Activated CD4-positive, alpha-beta T cell treated with anti-CD3 and anti-CD28 coated beads, Interleukin-2, amount 50 U/mL, for 48 hours (primary cell): Measurements from ENCODE around the gene RAB23.

ENCODE experiments used
- DNase-seq, 2 experiments: peaks; one replicate each; pipeline ENCODE4 v3.0.0-alpha.2; 2020

RAB23 gene

DNA sequence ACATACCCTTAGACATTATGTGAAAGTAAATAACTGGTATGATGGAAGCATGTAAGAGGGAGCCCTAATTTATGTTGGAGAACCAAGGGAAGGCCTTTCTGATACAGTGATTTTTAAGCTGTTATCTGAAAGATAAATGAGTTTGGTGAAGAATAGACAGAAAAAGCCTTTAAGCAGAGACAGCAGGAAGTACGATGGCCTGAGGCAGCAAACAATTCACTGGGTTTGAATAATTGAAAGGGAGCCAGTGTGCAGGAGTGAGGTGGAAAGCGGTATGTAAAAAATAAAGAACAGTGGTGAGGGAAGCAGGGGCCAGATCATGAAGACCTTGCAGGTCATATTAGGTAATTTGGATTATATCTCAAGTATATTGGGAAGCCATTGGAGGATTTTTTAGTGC lies 4.1 kb upstream of the RAB23 start:
- DNase-seq: no peak

DNA sequence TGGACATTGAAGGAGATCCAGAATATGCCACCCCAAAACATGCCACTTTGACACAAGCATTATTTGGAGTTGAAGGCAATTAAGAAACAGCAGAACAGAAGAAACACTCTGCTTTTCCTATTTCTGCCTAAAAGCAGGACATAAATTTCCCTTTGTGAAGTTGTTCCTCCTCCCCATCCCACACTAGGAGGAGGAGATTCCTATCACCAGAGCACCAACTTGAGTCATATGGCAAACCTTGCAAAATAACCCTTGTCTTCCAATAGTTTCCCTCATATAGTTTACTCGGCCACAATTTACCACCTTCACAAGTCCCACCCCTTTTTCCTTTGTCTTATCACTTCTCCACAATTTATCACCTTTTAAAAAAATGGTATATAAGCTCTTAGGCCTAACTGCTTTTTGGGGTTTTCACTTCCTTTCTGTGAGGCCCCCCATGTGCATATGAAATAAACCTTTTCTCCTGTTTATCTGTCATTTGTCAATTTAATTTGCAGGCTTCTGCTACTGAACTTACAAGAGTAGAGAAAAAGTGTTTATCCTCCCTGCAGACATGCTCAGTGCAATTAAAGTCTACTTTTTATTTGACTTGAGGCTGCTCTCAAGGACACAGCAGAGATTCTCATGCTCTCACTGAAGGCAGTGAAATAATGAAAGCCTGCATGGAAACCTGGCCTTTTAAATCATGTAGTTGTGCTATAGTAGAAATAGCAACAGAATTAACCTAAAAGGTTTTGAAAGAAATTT lies 2.8 kb upstream of the RAB23 start:
- no peak for DNase-seq

DNA sequence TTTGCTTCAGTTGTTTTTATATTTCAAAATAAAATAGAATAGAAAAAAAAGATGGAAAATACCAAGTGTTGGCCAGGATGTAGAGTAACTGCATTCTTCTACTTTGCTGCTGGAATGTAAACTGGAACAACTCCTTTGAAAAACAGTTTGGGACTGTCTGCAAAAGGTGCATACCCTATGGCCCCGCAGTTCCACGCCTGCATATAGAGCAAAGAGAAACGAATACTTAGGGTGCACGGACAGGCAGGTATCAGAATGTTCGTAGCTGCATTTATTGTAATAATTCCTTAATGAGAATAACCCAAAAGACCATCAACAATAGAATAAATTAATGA lies 603 bp upstream of the RAB23 start:
- no peak for DNase-seq

DNA sequence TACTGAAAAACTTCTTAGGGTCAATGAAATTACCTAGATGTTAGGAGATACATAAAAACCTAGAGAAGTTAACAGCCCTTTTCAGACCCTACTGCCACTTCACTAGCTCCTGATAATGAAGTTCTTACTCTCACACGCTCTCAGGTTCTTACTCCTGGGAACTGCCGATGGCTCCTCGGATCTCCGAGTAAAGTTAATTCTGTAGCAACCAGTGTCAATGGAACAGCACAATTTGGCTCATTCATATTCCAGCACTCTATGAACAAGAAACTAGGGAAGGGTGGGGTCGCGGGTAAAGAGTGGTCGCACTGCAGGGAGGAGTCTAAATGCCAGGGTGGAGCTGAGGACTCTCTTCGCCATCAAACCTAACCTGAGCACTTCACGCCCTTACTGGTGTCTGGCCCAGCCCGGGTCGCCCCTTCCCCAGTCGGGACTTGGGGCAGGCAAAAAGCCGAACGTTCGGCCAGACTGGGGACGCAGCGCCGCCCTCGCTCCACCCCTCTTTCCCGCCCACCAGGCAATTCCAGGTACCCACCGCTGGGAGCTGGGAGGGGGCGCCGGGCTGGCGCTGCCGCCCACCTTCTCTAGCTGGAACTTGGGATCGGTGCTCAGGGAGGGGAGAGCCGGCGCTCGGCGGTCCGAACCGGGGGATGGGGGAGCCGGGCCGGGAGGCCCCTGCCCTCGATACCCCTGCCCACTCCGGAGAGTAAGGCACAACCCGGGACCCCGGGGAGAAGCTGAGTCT lies 744 bp downstream of the RAB23 start:
- peak; percentile 61 to 69 for DNase-seq

DNA sequence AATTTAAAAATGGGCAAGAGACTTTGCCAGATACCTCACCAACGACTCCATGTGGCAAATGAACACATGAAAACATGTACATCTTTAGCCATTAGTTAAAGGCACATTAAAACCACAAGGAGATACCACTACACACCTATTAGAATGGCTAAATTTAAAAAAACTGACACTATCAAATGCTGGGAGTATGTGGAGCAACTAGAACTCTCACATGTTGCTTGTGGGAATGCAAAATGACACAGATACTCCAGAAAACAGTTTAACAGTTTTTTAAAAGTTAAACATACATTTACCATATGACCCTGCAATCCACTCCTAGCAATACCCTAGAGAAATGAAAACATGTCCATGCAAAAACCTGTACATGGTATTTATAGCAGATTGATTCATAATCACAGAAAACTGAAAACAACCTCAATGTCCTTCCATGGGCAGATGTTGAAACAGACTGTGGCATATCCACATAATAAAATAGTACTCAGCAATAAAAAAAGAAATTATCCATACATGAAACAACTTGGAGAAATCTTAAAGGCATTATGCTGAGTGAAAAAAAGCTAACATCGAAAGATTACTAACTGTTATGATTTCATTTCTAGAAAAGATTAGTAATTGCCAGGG lies 1.9 kb downstream of the RAB23 start:
- DNase-seq: no peak

DNA sequence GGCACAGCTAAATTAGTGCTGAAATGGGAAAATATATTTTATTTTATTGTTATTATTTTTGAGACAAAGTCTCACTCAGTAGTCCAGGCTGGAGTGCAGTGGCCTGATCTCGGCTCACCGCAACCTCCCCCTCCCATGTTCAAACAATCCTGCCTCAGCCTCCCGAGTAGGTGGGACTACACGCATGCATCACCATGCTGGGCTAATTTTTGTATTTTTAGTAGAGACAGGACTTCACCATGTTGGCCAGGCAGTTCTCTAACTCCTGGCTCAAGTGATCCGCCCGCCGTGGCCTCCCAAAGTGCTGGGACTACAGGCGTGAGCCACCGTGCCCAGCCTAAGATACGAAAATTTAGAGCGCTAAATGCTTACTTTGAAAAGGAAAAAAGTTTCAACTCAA lies 4.8 kb downstream of the RAB23 start:
- no peak for DNase-seq

DNA sequence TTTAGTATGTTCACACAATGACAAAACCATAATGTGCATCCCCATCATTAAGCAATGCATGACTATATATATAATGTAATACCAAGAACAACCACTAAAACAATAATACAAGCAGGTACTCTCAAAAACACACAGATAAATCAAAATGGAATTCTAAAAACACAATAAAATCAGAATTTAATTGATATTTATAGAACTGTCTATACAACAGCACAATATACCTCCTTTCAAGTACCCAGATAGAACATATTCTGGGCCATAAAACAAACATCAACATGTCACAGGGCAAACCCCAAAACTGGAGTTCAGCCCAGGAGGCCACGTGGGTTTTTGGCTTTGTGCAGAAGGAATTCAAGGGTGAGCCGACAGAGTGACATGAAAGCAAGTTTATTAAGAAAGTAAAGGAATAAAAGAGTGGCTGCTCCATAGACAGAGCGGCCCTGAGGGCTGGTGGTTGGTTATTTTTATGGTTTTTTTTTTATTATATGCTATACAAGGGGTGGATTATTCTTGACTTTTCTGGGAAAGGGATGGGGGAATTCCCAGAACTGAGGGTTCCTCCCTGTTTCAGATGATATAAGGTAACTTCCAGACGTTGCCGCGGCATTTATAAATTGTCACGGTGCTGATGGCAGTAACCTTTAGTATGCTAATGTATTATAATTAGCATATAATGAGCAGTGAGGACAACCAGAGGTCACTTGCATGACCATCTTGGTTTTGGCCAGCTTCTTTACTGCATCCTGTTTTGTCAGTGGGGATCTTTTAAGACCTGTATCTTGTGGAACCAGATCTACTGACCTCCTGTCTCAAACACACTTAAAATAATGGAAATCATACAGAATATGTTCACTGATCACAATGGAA lies 5.6 kb downstream of the RAB23 start:
- DNase-seq: no peak

DNA sequence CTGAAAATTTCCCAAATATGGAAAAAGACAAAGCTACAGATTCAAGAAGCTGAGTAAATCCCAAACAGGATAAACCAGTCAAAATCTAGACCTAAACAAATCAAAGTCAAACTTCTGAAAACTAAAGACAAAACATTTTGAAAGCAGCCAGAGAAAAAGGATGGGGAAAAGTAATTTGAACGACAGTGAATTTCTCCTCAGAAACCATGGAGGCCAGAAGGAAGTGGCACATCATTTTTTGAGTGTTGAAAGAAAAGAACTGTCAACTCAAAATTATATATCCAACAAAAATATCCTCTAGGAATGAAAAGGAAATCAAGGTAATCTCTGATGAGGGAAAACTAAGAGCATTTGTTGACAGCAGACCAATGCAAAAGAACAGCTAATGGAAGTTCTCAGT lies 6.8 kb downstream of the RAB23 start:
- no peak for DNase-seq

DNA sequence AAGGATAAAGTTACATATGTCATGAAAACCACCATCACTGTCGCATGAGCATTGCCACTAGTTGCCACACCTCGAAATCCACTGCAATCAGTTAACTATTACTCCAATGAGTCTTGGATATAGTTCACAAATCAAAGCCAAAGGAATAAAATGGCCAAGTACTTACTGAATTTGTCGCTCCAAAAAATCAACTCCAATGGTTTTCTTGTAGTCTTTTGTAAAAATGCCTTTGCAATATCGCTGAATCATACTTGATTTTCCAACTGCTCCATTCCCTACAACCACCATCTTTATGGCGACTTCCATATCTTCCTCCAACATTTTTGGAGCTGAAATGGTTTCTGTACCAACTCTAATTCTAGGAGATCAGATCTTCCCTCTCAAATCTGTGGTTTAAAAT lies 12.0 kb downstream of the RAB23 start:
- DNase-seq: no peak

DNA sequence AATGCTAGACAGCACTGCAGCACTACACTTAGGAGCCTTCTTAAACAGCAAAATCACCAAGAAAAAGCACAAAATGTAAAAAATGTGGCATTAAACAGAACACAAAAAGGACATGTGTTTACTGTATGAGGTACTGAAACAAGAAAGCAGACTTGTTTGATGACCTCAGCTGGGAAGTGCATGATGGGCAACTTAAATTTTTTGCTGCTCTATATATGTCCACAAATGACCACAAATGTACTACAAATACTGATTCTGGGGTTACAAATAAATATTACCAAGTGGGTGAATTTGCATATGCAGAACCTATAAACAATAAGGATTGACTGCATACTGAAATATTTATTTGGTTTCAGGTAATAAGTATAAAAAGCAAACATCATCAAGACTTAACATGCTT lies 13.1 kb downstream of the RAB23 start:
- DNase-seq: no peak

DNA sequence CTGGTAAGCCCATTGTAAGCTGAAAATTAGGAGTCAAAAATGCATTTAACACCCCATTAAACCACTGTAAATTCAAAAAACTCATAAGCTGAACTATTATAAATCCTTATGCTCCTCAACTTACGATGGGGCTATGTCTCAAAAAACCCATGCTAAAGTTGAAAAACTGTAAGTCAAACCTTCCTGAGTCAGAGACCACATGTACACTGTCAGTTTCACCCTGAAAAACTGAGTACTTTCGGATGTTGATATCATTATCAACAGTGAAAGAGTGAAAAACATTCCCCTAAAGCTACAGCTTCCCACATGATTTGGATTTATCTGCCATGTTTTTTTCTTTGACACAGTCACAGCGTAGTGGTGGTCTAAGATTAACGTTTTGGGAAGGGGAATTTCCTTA lies 14.2 kb downstream of the RAB23 start:
- no peak for DNase-seq

DNA sequence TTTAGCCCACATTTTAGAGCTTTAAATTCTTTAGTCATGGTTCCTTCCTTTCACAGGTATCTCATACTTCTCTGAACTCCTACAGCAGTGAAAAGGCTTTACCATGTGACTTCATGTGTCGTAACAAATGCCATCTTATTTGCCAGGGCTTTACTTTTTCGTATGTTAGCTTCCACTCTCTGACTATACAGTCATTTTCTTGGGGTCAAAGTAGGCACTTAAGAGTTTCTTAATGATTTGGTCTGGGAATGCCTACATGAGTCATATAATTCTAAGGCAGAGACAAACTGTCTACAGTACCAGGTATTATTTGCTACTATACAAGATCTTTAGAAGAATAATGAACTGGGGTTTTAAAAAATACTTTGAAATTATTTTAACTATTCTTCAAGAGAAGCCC lies 15.0 kb downstream of the RAB23 start:
- no peak for DNase-seq

DNA sequence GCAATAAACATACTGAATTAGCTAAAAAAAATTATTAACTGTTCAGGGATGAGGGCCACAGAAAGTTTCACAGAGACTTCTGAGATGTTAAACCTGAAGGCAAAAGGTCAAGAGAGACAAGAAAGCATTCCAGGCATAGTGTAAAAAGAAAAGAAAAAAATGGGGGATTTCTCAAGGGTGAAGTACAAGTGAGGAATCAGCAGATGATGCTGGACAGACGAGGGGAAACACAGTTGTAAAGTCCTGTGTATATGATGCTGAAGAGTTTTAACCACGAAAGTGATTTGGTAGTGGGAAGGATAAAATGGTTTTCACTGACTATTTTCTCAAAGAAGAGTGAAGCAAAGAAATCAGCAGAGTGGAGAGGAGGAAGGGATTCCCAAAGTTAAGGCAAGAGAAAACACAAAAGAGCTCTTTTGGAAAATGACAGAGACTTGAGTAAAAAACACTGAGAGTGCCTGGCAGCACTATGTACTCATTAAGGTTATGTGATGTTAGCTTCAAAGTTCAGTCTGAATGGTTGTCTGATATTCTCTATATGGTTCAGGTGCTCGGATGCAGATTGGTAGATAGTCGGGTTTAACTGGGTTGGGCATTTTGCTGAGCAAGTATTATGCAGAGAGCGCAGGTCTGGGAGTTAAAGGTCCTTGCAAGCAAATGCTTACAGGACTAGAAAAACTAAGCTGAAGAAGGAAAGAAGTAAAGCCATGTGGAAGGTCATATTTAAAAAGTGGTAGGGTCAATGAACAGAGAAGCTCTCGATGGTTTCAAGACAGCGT lies 16.4 kb downstream of the RAB23 start:
- DNase-seq: no peak

DNA sequence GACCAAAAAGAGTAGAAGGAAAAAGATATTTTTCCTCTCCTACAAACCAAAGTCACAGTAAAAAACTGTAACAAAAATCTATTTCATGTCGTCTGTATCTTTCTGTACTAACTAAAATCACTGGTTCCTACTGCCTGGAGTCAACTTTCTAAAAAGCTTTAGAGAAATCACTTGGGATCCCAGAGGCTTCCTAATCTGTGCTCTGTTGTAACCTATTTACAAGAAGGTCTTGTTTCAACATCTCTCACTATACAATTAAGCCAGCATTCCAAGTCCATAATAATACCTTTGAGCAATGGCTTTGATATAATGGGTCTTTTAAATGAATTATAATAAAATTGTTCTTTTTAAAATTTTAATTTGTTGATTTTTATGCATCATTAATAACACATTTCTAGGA lies 20.4 kb downstream of the RAB23 start:
- no peak for DNase-seq

DNA sequence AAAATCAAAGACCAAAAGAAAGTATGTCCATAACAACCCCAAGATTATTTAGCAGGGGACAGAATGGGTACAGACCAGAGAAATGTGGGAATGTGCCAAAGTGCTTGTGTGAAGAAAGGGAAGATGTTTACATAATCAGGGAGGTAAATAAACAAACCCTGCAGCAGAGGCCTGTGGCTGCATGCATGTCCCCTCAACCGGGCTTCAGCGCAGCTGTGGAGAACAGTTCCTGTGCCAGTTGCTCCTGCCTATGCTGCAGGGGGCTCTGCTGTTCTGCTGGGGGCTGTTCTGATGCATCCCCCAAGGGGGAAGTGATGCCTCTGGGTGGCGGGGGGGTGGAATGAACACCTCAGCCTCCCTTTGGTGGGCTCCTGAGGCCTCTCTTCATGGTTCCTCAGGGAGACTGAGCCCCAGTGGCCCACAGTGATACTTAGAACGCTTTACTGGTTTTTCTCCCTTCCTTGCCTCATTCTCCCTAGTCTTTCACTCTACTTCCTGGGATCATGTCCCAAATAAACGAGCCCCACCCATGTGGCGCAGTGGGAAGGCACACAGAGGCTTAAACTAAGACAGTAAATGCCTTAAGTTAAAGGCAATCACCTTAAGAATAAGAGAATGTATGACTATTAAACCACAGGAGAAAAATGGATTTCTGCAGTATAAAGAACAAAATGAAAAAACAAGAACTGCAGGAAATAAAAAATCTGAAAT lies 23.0 kb downstream of the RAB23 start:
- no peak for DNase-seq

DNA sequence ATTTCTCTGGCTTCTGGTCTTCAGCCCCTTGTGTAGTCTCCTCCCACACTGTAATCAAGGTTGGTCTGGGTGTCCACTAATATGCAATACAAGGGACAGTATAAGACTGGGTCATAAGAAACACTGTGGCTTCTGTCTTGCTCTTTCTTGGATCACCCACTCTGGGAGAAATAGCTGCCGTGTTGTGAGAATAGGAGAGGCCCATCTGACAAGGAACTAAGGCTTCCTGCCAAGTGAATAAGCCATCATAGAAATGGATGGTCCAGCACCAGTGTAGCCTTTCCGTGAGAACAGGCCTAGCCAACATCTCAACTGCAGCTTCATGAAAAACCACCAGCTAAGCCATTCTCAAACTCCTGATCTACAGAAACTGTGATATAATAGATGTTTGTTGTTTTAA lies 26.6 kb downstream of the RAB23 start:
- no peak for DNase-seq

DNA sequence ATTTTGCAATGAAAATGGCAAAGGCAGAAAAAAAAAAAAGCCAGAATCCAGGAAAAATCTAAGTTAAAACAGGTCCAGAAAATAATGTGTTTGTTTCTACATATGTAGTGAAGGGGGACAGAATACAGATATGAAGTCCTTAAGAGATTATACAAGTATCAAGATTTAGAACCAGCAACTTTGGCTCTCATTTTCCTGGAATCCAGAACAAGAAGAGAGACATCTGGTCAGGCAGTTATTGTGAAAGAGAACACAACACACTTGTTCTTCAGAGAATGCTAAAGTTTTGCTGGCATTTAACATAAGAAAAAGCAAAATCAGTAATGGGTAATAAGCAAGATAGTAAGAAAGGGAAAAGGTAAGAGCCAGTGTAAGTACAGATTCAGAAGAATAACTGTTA lies 28.9 kb downstream of the RAB23 start:
- no peak for DNase-seq

DNA sequence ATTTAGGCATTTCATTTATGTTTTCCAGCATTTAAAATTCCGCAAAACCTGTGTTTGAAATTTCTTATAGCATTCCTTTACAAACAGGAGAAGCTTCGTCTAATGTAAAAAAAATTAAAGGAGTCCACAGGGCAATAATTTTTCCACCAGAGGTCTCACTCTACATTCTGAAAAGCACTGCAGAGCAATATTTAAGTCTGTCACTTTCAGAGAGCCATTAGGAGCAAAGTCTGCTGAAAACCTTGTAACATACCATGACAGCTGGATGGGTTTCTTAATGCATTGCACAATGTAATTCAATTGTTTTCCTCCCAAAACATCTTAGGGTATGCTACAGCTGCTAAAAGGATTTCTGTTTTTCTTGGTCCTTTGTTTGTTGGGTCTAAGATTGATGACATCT lies 32.0 kb downstream of the RAB23 start:
- DNase-seq: no peak

DNA sequence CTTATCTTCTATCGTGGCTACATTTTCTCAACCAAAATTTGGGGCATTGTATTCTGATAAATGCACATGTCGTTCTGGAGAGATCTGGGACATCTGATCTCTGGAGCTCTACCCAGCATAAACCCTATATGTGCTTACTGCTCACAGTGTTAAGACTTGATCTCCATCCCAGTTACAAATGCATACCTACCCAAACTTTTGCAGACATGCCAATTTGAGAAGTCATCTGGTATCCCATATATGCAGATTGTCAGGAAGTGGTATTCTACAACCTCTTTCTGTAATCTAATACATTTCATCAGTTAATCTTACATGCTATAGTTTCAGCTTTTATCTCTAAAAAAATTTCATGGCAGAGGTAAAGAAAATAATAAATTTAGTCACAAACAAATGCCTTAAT lies 38.8 kb downstream of the RAB23 start:
- no peak for DNase-seq

DNA sequence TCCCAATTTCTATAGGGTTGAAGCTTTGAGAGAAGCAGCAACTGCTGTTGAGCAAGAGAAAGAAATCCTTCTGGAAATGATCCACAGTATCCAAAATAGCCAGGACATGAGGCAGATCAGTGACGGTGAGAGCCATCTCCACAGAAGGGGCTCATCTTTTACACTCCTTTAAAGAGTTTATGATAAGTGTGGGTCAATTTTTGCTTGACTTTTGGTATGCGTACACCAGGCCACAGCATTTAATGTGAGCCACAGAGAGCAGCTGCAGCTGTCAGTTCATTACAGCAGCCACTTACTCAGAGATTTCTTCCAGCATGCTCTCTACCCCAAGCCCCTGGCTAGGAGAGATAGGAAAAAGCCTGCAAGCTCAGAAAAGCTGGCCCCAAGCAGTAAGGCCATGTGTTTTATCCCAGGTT lies 40.1 kb downstream of the RAB23 start:
- DNase-seq: no peak

DNA sequence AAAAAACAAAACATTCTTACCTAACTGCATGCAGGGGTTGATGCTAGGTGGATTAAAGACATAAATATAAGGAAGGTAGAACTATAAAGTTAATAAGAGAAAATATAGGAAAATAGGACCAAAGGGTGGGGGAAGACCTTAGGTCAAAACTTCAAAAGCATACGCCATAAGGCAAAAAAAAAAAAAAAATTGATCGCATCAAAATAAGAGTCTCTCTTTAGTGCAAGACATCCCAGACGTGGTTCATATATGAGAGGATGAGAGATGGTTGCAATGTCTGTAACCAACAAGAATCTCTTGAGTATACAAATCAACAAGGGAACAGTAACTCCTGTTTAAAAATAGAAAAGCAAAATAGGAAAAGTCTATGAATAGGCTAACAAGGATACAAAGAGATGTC lies 41.5 kb downstream of the RAB23 start:
- no peak for DNase-seq
